Fibroblast of lung (primary cell): ENCODE measurements around the gene OAS3. TPM values are rescaled to one million over a fixed set of nuclear protein-coding genes. Genes with fewer than 3 reads are reported as not detected.
"Not testable (repeated sequence)": the region's sequence is repeated elsewhere in the genome, so short reads cannot be mapped to it uniquely, and the experiment has no call there.

Source experiments
- DNase-seq, 2 donors: peaks; one replicate each; pipeline versions ENCODE4 v3.0.0 to v3.0.0-alpha.2; 2010; ENCODE audit warnings: low read depth in 2 of 2
- H2AFZ ChIP-seq: 2 replicates; pipeline ENCODE4 v1.5.1; 2012; ENCODE audit warnings: low read length, control low read depth, inconsistent platforms
- H3K27ac ChIP-seq: 2 replicates; pipeline ENCODE4 v1.5.1; 2011; ENCODE audit warnings: low read length, control low read depth; ENCODE audit not compliant: insufficient read depth
- H3K27me3 ChIP-seq: 2 replicates; pipeline ENCODE4 v1.5.1; 2011; ENCODE audit warnings: mild to moderate bottlenecking, low read length; ENCODE audit not compliant: control insufficient read depth, insufficient read depth
- H3K36me3 ChIP-seq: 2 replicates; pipeline ENCODE4 v1.5.1; 2011; ENCODE audit warnings: low read length; ENCODE audit not compliant: control insufficient read depth, insufficient read depth
- H3K4me1 ChIP-seq: 2 replicates; pipeline ENCODE4 v1.5.1; 2011; ENCODE audit warnings: low read length; ENCODE audit not compliant: control insufficient read depth, insufficient read depth; ENCODE audit errors: extremely low read depth
- H3K4me2 ChIP-seq: 2 replicates; pipeline ENCODE4 v1.5.1; 2011; ENCODE audit warnings: low read length, control low read depth; ENCODE audit not compliant: insufficient read depth; ENCODE audit errors: extremely low read depth
- H3K4me3 ChIP-seq, 4 experiments: fragments of 200-600 bp in 1 of 4; sonication (generic) in 1 of 4; replicated peaks in 1 of 4; 2 replicates each; pipeline ENCODE4 v1.5.1; 2011 to 2016; ENCODE audit warnings: low read length in 4 of 4, low read depth in 3 of 4, mild to moderate bottlenecking in 3 of 4, control low read depth in 2 of 4, inconsistent platforms in 1 of 4, mixed read lengths in 1 of 4; ENCODE audit not compliant: insufficient read depth in 1 of 4; ENCODE audit errors: control extremely low read depth in 1 of 4
- H3K79me2 ChIP-seq: 2 replicates; pipeline ENCODE4 v1.5.1; 2012; ENCODE audit warnings: mild to moderate bottlenecking, low read length, inconsistent platforms; ENCODE audit not compliant: control insufficient read depth, insufficient read depth
- H3K9ac ChIP-seq: 2 replicates; pipeline ENCODE4 v1.5.1; 2011; ENCODE audit warnings: mild to moderate bottlenecking, low read length, control low read depth; ENCODE audit not compliant: insufficient read depth
- H3K9me3 ChIP-seq: 2 replicates; pipeline ENCODE4 v1.5.1; 2012; ENCODE audit warnings: low read depth, low read length; ENCODE audit not compliant: control insufficient read depth, insufficient read depth
- H4K20me1 ChIP-seq: 2 replicates; pipeline ENCODE4 v1.5.1; 2011; ENCODE audit warnings: low read length; ENCODE audit not compliant: control insufficient read depth, insufficient read depth; ENCODE audit errors: extremely low read depth
- EZH2 ChIP-seq: IDR thresholded peaks from 2 replicates; pipeline ENCODE4 v1.5.1; 2012; ENCODE audit warnings: low read length, control low read depth, mild to moderate bottlenecking; ENCODE audit errors: missing control alignments
- polyA plus RNA-seq, 2 donors: library from polyadenylated mRNA; depleted of rRNA in 1 of 2; stranded (reverse) in 1 of 2; unstranded in 1 of 2; fragments of >200 nt; gene quantifications; 2 replicates each; pipeline ENCODE4 v1.2.1, GENCODE V29; 2011 to 2012; ENCODE audit warnings: missing spikeins in 1 of 2
- total RNA-seq: library from RNA; depleted of rRNA; stranded (reverse); fragments of >200 nt; gene quantifications from 2 replicates; pipeline ENCODE4 v1.2.1, GENCODE V29; 2014
- TF ChIP-seq, protein P1 (sequence below), 2 donors: IDR thresholded peaks in 1 of 2; conservative IDR thresholded peaks in 1 of 2; 1 replicate in 1 of 2; 2 replicates in 1 of 2; pipeline ENCODE4 v1.5.1; 2011 to 2012; ENCODE audit warnings: low read length in 2 of 2, control low read depth in 1 of 2, inconsistent platforms in 1 of 2, low read depth in 1 of 2, mild to moderate bottlenecking in 1 of 2

OAS3 gene
- total and polyA plus RNA-seq, 2 donors (not counting 1 experiment from before 2014, with no cell fraction given) = 3.5 to 7.0 TPM

DNA sequence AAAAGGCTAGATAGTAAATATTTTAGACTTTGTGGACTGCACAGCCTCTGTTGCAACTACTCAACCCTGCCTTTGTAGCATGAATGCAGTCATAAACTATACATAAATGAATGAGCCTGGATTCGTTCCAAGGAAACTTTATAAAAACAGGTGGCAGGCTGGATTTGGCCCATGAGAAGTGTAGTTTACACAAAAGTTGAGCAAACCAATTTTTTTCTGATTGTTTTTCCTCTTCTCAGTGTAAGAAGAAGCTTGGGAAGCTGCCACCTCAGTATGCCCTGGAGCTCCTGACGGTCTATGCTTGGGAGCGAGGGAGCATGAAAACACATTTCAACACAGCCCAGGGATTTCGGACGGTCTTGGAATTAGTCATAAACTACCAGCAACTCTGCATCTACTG lies 22.0 kb upstream of the OAS3 start:
- Histone ChIP-seq H3K27me3 (no peaks in the 10 kb centered on the region), H3K36me3 (no peaks in the 10 kb centered on the region), H3K79me2 (no peaks in the 10 kb centered on the region), H3K9ac (no peak overlapping the region), H3K9me3 (no peaks in the 10 kb centered on the region), H2AFZ (no peak overlapping the region), H3K27ac (no peak overlapping the region), H3K4me2 (no peak overlapping the region), H3K4me1 (no peaks in the 10 kb centered on the region), H4K20me1 (no peaks in the 10 kb centered on the region), H3K4me3 (no peak overlapping the region)
- DNase-seq = peak in 1 of 2 donors; percentile 30
- TF ChIP-seq, protein P1, sequence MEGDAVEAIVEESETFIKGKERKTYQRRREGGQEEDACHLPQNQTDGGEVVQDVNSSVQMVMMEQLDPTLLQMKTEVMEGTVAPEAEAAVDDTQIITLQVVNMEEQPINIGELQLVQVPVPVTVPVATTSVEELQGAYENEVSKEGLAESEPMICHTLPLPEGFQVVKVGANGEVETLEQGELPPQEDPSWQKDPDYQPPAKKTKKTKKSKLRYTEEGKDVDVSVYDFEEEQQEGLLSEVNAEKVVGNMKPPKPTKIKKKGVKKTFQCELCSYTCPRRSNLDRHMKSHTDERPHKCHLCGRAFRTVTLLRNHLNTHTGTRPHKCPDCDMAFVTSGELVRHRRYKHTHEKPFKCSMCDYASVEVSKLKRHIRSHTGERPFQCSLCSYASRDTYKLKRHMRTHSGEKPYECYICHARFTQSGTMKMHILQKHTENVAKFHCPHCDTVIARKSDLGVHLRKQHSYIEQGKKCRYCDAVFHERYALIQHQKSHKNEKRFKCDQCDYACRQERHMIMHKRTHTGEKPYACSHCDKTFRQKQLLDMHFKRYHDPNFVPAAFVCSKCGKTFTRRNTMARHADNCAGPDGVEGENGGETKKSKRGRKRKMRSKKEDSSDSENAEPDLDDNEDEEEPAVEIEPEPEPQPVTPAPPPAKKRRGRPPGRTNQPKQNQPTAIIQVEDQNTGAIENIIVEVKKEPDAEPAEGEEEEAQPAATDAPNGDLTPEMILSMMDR (conservative IDR thresholded peaks at IDR 0.05 in 1 of 2, IDR thresholded peaks at IDR 0.05 in 1 of 2; ENCODE audit: low read depth in 1 of 2, low read length in 2 of 2) = no peak
- TF ChIP-seq EZH2 = no peak

- H3K9me3 ChIP-seq = no peaks in the 10 kb centered on the region
Measured at GRCh38 chr12:112919121-112919520, 19.2 kb upstream of the OAS3 start.

DNA sequence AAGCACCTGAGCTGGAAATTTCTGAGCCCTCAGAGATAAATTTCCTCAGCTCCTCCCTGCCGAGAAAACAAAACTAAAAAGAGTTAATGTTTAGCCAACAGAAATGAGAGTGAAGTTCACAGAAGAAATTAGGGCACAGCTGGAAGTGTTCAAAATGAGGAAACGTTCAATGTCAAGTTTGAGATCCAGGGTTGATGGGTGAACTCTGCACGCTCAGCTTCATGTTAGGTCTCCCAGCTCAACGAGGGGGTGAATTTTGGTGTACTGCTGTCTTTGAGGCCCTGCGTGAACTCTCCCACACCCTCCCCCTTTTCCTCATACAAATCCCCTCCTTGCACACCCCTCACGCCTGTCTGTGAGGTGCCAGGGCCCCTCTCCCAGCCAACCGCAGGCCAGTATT lies 13.3 kb upstream of the OAS3 start:
- Histone ChIP-seq H3K27me3 (no peaks in the 10 kb centered on the region), H3K4me3 (peak overlapping the region in 1 of 4 experiments; percentile 27), H3K27ac (no peak overlapping the region), H2AFZ (no peak overlapping the region), H3K4me2 (peak overlapping the region; percentile 35), H3K79me2 (no peaks in the 10 kb centered on the region), H3K4me1 (no peaks in the 10 kb centered on the region), H3K36me3 (no peaks in the 10 kb centered on the region), H3K9me3 (no peaks in the 10 kb centered on the region), H4K20me1 (no peaks in the 10 kb centered on the region), H3K9ac (no peak overlapping the region)
- TF ChIP-seq, protein P1 (conservative IDR thresholded peaks at IDR 0.05 in 1 of 2, IDR thresholded peaks at IDR 0.05 in 1 of 2; ENCODE audit: low read depth in 1 of 2, low read length in 2 of 2) = no peak
- no peak for DNase-seq

More at GRCh38 chr12:112919121-112919520, 19.2 kb upstream of the OAS3 start:
- Histone ChIP-seq H3K4me3 (no peak overlapping the region), H3K36me3 (no peaks in the 10 kb centered on the region), H3K27ac (no peak overlapping the region), H3K79me2 (no peaks in the 10 kb centered on the region), H3K27me3 (no peaks in the 10 kb centered on the region), H3K9ac (no peak overlapping the region), H3K4me1 (no peaks in the 10 kb centered on the region), H2AFZ (no peak overlapping the region), H3K4me2 (no peak overlapping the region), H4K20me1 (no peaks in the 10 kb centered on the region)
- no peak for DNase-seq
- TF ChIP-seq EZH2 = no peak
- TF ChIP-seq, protein P1 (conservative IDR thresholded peaks at IDR 0.05 in 1 of 2, IDR thresholded peaks at IDR 0.05 in 1 of 2; ENCODE audit: low read depth in 1 of 2, low read length in 2 of 2) = no peak

GRCh38 chr12:112926416-112927033 lies 11.7 kb upstream of the OAS3 start:
- H3K4me2 ChIP-seq, H2AFZ ChIP-seq, H4K20me1 ChIP-seq, DNase-seq, H3K4me1 ChIP-seq, H3K79me2 ChIP-seq, H3K4me3 ChIP-seq, H3K36me3 ChIP-seq, H3K27me3 ChIP-seq, H3K9ac ChIP-seq, H3K27ac ChIP-seq, H3K9me3 ChIP-seq: not testable (repeated sequence)
